Measurements from ENCODE around the gene DAPK3.
"Not testable (repeated sequence)": the region's sequence is repeated elsewhere in the genome, so short reads cannot be mapped to it uniquely, and the experiment has no call there.

GRCh38 chr19:3967983-3968382 lies 2.9 kb downstream of the DAPK3 start:
- not testable (repeated sequence) for TF ChIP-seq CTCF (IDR thresholded peaks at IDR 0.05; ENCODE audit: low read length); EZH2 (optimal IDR thresholded peaks at IDR 0.05; ENCODE audit: low read depth, low read length)
